IMR-90 (cell line): ENCODE data around the gene DCLK1. TPM values are rescaled to one million over a fixed set of nuclear protein-coding genes. Genes with fewer than 3 reads are reported as not detected.

Experiments
- ATAC-seq: fragments of 200-7000 bp; cut with Tn5 transposase; 2 replicates; pipeline ENCODE4 v1.9.1; 2020; ENCODE audit warnings: low read depth, mild to moderate bottlenecking, moderate library complexity
- BruUV-seq: library from RNA; stranded (reverse); fragments of 400-500 nt; replicated peaks from 2 replicates; lab custom pipeline; 2021; lab: Mats Ljungman, UMichigan
- CTCF ChIA-PET: fragments of 300-600 bp; formaldehyde crosslinking; extraction: SDS; loops from one replicate; lab custom pipeline; 2021; ENCODE audit warnings: antibody characterized with exemption; lab: Yijun Ruan, JAX
- POLR2A ChIA-PET: fragments of 300-600 bp; sonication (Branson Sonifier 250); formaldehyde crosslinking; loops from one replicate; lab custom pipeline; 2022; ENCODE audit warnings: antibody characterized with exemption; ENCODE audit not compliant: unreplicated experiment; lab: Charles Lee
- DNase-seq: peaks from one replicate; pipeline ENCODE4 v3.0.0; 2013
- H2AFZ ChIP-seq: replicated peaks from 2 replicates; pipeline ENCODE3; 2013; ENCODE audit warnings: low read length, mild to moderate bottlenecking; ENCODE audit not compliant: poor library complexity
- H2AK5ac ChIP-seq: 2 replicates; pipeline ENCODE4 v1.6.1; 2013; ENCODE audit warnings: low read depth, low read length, inconsistent platforms
- H2AK9ac ChIP-seq: replicated peaks from 2 replicates; pipeline ENCODE3; 2013; ENCODE audit warnings: mild to moderate bottlenecking, low read depth, low read length, moderate library complexity; ENCODE audit not compliant: poor library complexity
- H2BK120ac ChIP-seq: 2 replicates; pipeline ENCODE4 v1.6.1; 2013; ENCODE audit warnings: low read depth, low read length, inconsistent platforms
- H2BK15ac ChIP-seq: 3 replicates; pipeline ENCODE4 v1.6.1; 2013; ENCODE audit warnings: low read depth, low read length, inconsistent platforms
- H2BK20ac ChIP-seq: 2 replicates; pipeline ENCODE4 v1.6.1; 2013; ENCODE audit warnings: low read depth, mild to moderate bottlenecking, inconsistent platforms, low read length, moderate library complexity
- H2BK5ac ChIP-seq: 2 replicates; pipeline ENCODE4 v1.6.1; 2013; ENCODE audit warnings: mild to moderate bottlenecking, low read depth, low read length, inconsistent platforms; ENCODE audit not compliant: poor library complexity, severe bottlenecking
- H3K14ac ChIP-seq: replicated peaks from 2 replicates; pipeline ENCODE4 v1.6.1; 2013; ENCODE audit warnings: low read depth, low read length, inconsistent platforms
- H3K18ac ChIP-seq: 2 replicates; pipeline ENCODE4 v1.6.1; 2013; ENCODE audit warnings: low read depth, low read length, control low read depth
- H3K23ac ChIP-seq: 2 replicates; pipeline ENCODE4 v1.6.1; 2013; ENCODE audit warnings: low read depth, low read length, inconsistent platforms
- H3K27ac ChIP-seq: 2 replicates; pipeline ENCODE4 v1.5.1; 2013; ENCODE audit warnings: mild to moderate bottlenecking, control low read depth, low read length; ENCODE audit not compliant: insufficient read depth
- H3K27me3 ChIP-seq: 2 replicates; pipeline ENCODE4 v1.6.1; 2013; ENCODE audit warnings: low read length; ENCODE audit not compliant: control insufficient read depth, insufficient read depth
- H3K36me3 ChIP-seq: 2 replicates; pipeline ENCODE4 v1.6.1; 2013; ENCODE audit warnings: low read length, mixed read lengths; ENCODE audit not compliant: control insufficient read depth, insufficient read depth
- H3K4ac ChIP-seq: 2 replicates; pipeline ENCODE4 v1.6.1; 2013; ENCODE audit warnings: low read depth, low read length, inconsistent platforms
- H3K4me1 ChIP-seq: 2 replicates; pipeline ENCODE4 v1.6.1; 2013; ENCODE audit warnings: low read length, mixed read lengths; ENCODE audit not compliant: control insufficient read depth, insufficient read depth
- H3K4me2 ChIP-seq: 2 replicates; pipeline ENCODE4 v1.6.1; 2013; ENCODE audit warnings: low read depth, mild to moderate bottlenecking, control low read depth, low read length, moderate library complexity
- H3K4me3 ChIP-seq: 2 replicates; pipeline ENCODE4 v1.5.1; 2013; ENCODE audit warnings: low read depth, mild to moderate bottlenecking, control low read depth, low read length, moderate library complexity; ENCODE audit not compliant: insufficient read depth
- H3K56ac ChIP-seq: 2 replicates; pipeline ENCODE4 v1.6.1; 2013; ENCODE audit warnings: low read length, inconsistent platforms; ENCODE audit not compliant: insufficient read depth; ENCODE audit errors: extremely low read depth
- H3K79me1 ChIP-seq, 2 experiments: 2 replicates each; pipeline ENCODE4 v1.6.1; 2013; ENCODE audit warnings: low read length in 2 of 2, inconsistent platforms in 1 of 2, low read depth in 1 of 2
- H3K9ac ChIP-seq: 2 replicates; pipeline ENCODE4 v1.6.1; 2013; ENCODE audit warnings: low read depth, low read length, control low read depth
- H3K9me1 ChIP-seq: 2 replicates; pipeline ENCODE4 v1.6.1; 2013; ENCODE audit warnings: low read length, inconsistent platforms; ENCODE audit not compliant: insufficient read depth
- H3K9me3 ChIP-seq: 2 replicates; pipeline ENCODE4 v1.6.1; 2013; ENCODE audit warnings: low read length; ENCODE audit not compliant: control insufficient read depth, insufficient read depth
- H4K20me1 ChIP-seq: 2 replicates; pipeline ENCODE4 v1.6.1; 2013; ENCODE audit warnings: low read length, inconsistent platforms; ENCODE audit not compliant: insufficient read depth
- H4K5ac ChIP-seq: 2 replicates; pipeline ENCODE4 v1.6.1; 2013; ENCODE audit warnings: mild to moderate bottlenecking, low read depth, low read length, control low read depth
- H4K8ac ChIP-seq, 2 experiments: 2 replicates each; pipeline ENCODE4 v1.6.1; 2013; ENCODE audit warnings: low read depth in 2 of 2, low read length in 2 of 2, control low read depth in 1 of 2, inconsistent platforms in 1 of 2
- H4K91ac ChIP-seq: 2 replicates; pipeline ENCODE4 v1.6.1; 2013; ENCODE audit warnings: low read depth, low read length, inconsistent platforms; ENCODE audit not compliant: insufficient read depth
- BHLHE40 ChIP-seq: fragments of 150-350 bp; IDR thresholded peaks from 2 replicates; pipeline ENCODE4 v1.6.1; 2016; ENCODE audit warnings: mild to moderate bottlenecking, low read depth, low read length
- CHD1 ChIP-seq: IDR thresholded peaks from 2 replicates; pipeline ENCODE4 v1.6.1; 2012; ENCODE audit warnings: low read depth, low read length, improper control_type of control experiment
- MAFK ChIP-seq: IDR thresholded peaks from 2 replicates; pipeline ENCODE4 v1.6.1; 2012; ENCODE audit warnings: low read depth, low read length, improper control_type of control experiment
- MAZ ChIP-seq: IDR thresholded peaks from 2 replicates; pipeline ENCODE4 v1.6.1; 2012; ENCODE audit warnings: low read depth, mild to moderate bottlenecking, low read length, improper control_type of control experiment, moderate library complexity, borderline replicate concordance
- MXI1 ChIP-seq: IDR thresholded peaks from 2 replicates; pipeline ENCODE4 v1.6.1; 2012; ENCODE audit warnings: low read depth, mild to moderate bottlenecking, low read length, moderate library complexity, borderline replicate concordance
- NFE2L2 ChIP-seq: fragments of 150-350 bp; IDR thresholded peaks from 2 replicates; pipeline ENCODE4 v1.6.1; 2016; ENCODE audit warnings: low read depth, mild to moderate bottlenecking, low read length
- POLR2A ChIP-seq: IDR thresholded peaks from 2 replicates; pipeline ENCODE4 v1.6.1; 2012; ENCODE audit warnings: mild to moderate bottlenecking, low read depth, low read length
- RFX5 ChIP-seq: IDR thresholded peaks from 2 replicates; pipeline ENCODE4 v1.8.0; 2012; ENCODE audit warnings: low read depth, mild to moderate bottlenecking, low read length, moderate library complexity
- SMC3 ChIP-seq: fragments of 150-350 bp; IDR thresholded peaks from 2 replicates; pipeline ENCODE4 v1.6.1; 2016; ENCODE audit warnings: low read depth, mild to moderate bottlenecking, antibody characterized with exemption, low read length, moderate library complexity
- WGBS, 2 experiments: methylation state at CpG; one replicate each; pipeline versions ENCODE4 v1.1.5 to v1.1.7; 2013; ENCODE audit warnings: missing lambda C conversion rate in 2 of 2; ENCODE audit not compliant: insufficient read length in 1 of 2; ENCODE audit errors: extremely low coverage in 2 of 2; 5-methylcytosine and 5-hydroxymethylcytosine counted together
- dilution Hi-C: fragments of 300-500 bp; cut with HindIII; formaldehyde crosslinking; loops from one replicate; pipeline ENCODE4 v1.14.3; 2018; ENCODE audit warnings: low sequenced_read_pairs; ENCODE audit not compliant: unreplicated experiment
- in situ Hi-C: fragments of 300-500 bp; cut with MboI; formaldehyde crosslinking; loops from 3 replicates; pipeline ENCODE4 v1.14.3; 2019; ENCODE audit warnings: low sequenced_read_pairs, inconsistent platforms, mixed read lengths
- intact Hi-C: fragments of 100-400 bp; cut with micrococcal nuclease; formaldehyde crosslinking; loops from 2 replicates; pipeline ENCODE4 v1.10.0; 2022
- polyA plus RNA-seq, 3 experiments: library from polyadenylated mRNA; depleted of rRNA; stranded (reverse); fragments of >200 nt; gene quantifications; 2 replicates each; pipeline ENCODE4 v1.2.3, GENCODE V29; 2012; ENCODE audit warnings: low replicate concordance in 1 of 3
- total RNA-seq: library from RNA; depleted of rRNA; stranded (reverse); fragments of >200 nt; gene quantifications from 2 replicates; pipeline ENCODE4 v1.2.3, GENCODE V29; 2012
- TF ChIP-seq, protein P1 (sequence below): conservative IDR thresholded peaks from 2 replicates; pipeline ENCODE4 v1.5.1; 2012; ENCODE audit warnings: mild to moderate bottlenecking, low read depth, low read length, improper control_type of control experiment

Gene DCLK1
- total and polyA plus RNA-seq, 2 of the 4 experiments (the other 2 are of a cell fraction): under 0.01 to 0.02 TPM

DNA sequence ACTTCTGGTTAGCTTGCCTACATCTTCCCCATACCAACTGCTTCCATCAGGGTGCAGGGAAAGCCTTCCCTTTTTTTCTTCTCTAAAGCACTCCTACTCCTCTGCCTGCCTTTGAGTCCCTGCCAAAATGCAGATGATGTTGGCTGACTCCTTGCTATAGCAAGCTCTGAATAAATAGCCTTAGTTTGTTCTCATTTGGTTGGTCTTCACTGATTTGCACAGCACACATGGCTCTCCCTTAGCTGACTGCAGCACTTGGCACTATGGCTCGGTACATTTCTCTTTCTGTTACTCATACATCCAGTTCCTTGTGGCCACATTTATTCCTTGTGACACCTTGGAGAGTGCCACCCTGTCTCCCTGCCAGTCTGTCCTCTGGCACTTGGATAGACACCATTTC, 249.8 kb downstream of the DCLK1 start:
- Histone ChIP-seq H3K79me1 (no peaks in the 10 kb centered on the region), H4K5ac (no peak overlapping the region), H3K14ac (no peak overlapping the region), H2BK120ac (no peak overlapping the region), H2BK5ac (no peak overlapping the region), H3K18ac (no peak overlapping the region), H3K27ac (no peak overlapping the region), H3K4ac (no peak overlapping the region), H2BK15ac (no peak overlapping the region), H3K23ac (no peak overlapping the region), H3K56ac (no peak overlapping the region), H3K4me3 (no peak overlapping the region), H2BK20ac (no peak overlapping the region), H3K9me1 (peaks cover 5% of the 10 kb centered on the region; the same call in 1 of the 2 replicates), H2AFZ (no peak overlapping the region), H3K9me3 (no peaks in the 10 kb centered on the region), H3K4me2 (no peak overlapping the region), H2AK9ac (no peak overlapping the region), H3K36me3 (no peaks in the 10 kb centered on the region), H4K91ac (no peak overlapping the region), H4K8ac (no peak overlapping the region), H3K27me3 (no peaks in the 10 kb centered on the region), H3K9ac (no peak overlapping the region), H2AK5ac (no peak overlapping the region), H4K20me1 (no peaks in the 10 kb centered on the region), H3K4me1 (no peaks in the 10 kb centered on the region; the same call in none of the 2 replicates)
- DNase-seq (peak; percentile 39), ATAC-seq (no peak; the same call in 1 of the 2 replicates)
- WGBS, 2 experiments: no CpG with 5 or more reads among the region's 1 CpG
- no peak for TF ChIP-seq BHLHE40
- TF ChIP-seq, protein P1, sequence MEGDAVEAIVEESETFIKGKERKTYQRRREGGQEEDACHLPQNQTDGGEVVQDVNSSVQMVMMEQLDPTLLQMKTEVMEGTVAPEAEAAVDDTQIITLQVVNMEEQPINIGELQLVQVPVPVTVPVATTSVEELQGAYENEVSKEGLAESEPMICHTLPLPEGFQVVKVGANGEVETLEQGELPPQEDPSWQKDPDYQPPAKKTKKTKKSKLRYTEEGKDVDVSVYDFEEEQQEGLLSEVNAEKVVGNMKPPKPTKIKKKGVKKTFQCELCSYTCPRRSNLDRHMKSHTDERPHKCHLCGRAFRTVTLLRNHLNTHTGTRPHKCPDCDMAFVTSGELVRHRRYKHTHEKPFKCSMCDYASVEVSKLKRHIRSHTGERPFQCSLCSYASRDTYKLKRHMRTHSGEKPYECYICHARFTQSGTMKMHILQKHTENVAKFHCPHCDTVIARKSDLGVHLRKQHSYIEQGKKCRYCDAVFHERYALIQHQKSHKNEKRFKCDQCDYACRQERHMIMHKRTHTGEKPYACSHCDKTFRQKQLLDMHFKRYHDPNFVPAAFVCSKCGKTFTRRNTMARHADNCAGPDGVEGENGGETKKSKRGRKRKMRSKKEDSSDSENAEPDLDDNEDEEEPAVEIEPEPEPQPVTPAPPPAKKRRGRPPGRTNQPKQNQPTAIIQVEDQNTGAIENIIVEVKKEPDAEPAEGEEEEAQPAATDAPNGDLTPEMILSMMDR: no peak
- TF ChIP-seq SMC3: no peak
- no peak for TF ChIP-seq MXI1
- no peak for TF ChIP-seq MAZ
- TF ChIP-seq CHD1: no peak
- no peak for TF ChIP-seq POLR2A
- TF ChIP-seq RFX5: no peak
- no peak for TF ChIP-seq MAFK
- TF ChIP-seq NFE2L2: no peak
- BruUV-seq: no TSS peak
- in situ Hi-C loops: no loop called here
- ChIA-PET CTCF (no interaction called here), POLR2A (no interaction called here)
- intact Hi-C loops: no loop called here
- dilution Hi-C loops: no loop called here
